ENCODE measurements around the gene GCHFR. TPM values are rescaled to one million over a fixed set of nuclear protein-coding genes. Genes with fewer than 3 reads are reported as not detected.

GCHFR gene
- total and polyA plus RNA-seq, 2 of the 4 experiments (the other 2 are of a cell fraction), result 2.3 to 6.5 TPM

DNA sequence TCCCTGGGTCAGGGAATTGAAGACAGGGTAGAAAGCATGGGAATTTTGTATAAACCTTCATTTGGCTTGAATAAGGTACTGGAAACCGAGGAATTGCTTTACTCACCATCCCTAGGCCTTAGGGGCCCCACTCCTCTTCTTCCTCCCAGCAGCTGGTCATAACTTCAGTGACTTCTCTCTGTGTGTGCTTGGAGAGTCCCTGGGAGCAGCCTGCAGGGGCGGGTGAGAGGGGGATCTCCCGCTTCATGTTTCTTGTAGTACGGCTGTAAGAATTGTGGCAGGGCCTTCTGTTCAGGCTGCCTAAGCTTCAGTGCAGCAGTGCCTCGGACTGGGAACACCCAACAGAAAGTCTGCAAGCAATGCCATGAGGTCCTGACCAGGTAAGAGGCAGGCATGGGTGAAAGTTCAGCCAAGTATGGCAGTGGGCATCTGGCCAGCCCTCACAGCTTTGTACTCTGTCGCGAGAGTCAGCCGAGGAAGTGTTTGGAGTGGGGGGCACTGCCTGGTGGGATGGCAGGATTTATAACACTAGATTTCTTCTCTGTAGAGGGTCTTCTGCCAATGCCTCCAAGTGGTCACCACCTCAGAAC, 45.1 kb downstream of the GCHFR start:
- no peak overlapping the region for H2BK5ac ChIP-seq (ENCODE audit: low read depth, low read length, poor library complexity, severe bottlenecking)
- no TSS peak for BruUV-seq (replicated peaks)
- H4K8ac ChIP-seq (ENCODE audit: low read depth in 2 of 2, low read length in 2 of 2), result no peak overlapping the region
- POLR2A ChIA-PET (ENCODE audit: unreplicated experiment), result no interaction called here
- TF ChIP-seq, protein P1, sequence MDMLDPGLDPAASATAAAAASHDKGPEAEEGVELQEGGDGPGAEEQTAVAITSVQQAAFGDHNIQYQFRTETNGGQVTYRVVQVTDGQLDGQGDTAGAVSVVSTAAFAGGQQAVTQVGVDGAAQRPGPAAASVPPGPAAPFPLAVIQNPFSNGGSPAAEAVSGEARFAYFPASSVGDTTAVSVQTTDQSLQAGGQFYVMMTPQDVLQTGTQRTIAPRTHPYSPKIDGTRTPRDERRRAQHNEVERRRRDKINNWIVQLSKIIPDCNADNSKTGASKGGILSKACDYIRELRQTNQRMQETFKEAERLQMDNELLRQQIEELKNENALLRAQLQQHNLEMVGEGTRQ (IDR thresholded peaks at IDR 0.05; ENCODE audit: low read depth, low read length), result no peak
- TF ChIP-seq RCOR1 (IDR thresholded peaks at IDR 0.05; ENCODE audit: insufficient replicate concordance, low read length) (no peak), SMC3 (IDR thresholded peaks at IDR 0.05; ENCODE audit: low read depth, low read length) (no peak), RAD21 (IDR thresholded peaks at IDR 0.05; ENCODE audit: low read length) (no peak), NFE2L2 (IDR thresholded peaks at IDR 0.05; ENCODE audit: low read depth, low read length) (no peak), FOS (IDR thresholded peaks at IDR 0.05; ENCODE audit: low read depth, low read length) (no peak), MXI1 (IDR thresholded peaks at IDR 0.05; ENCODE audit: borderline replicate concordance, low read depth, low read length) (no peak), MAFK (IDR thresholded peaks at IDR 0.05; ENCODE audit: low read depth, low read length) (no peak), CEBPB (IDR thresholded peaks at IDR 0.05; ENCODE audit: low read depth, low read length) (no peak)
- in situ Hi-C loops (cut with MboI; ENCODE audit: low sequenced_read_pairs), result no loop called here
- no peak overlapping the region for H3K4me3 ChIP-seq (ENCODE audit: insufficient read depth, low read depth, low read length)
- H3K9ac ChIP-seq (ENCODE audit: low read depth, low read length), result no peak overlapping the region
- H2AK5ac ChIP-seq (ENCODE audit: low read depth, low read length), result no peak overlapping the region
- no peak overlapping the region for H2BK15ac ChIP-seq (ENCODE audit: low read depth, low read length)
- no peak overlapping the region for H2AFZ ChIP-seq (replicated peaks; ENCODE audit: low read length, poor library complexity)
- H4K20me1 ChIP-seq (ENCODE audit: insufficient read depth, low read length), result no peaks in the 10 kb centered on the region
- no peak overlapping the region for H3K27ac ChIP-seq (ENCODE audit: insufficient read depth, low read length)
- peaks cover 20% of the 10 kb centered on the region for H3K36me3 ChIP-seq (ENCODE audit: control insufficient read depth, insufficient read depth, low read length)
- ATAC-seq (ENCODE audit: low read depth), result no peak
- H3K18ac ChIP-seq (ENCODE audit: low read depth, low read length), result no peak overlapping the region
- CTCF ChIA-PET, result no interaction called here
- dilution Hi-C loops (cut with HindIII; ENCODE audit: low sequenced_read_pairs, unreplicated experiment), result no loop called here
- intact Hi-C loops (cut with micrococcal nuclease), result no loop called here
- H3K9me3 ChIP-seq (ENCODE audit: control insufficient read depth, insufficient read depth, low read length), result no peaks in the 10 kb centered on the region
- H2BK20ac ChIP-seq (ENCODE audit: low read depth, low read length), result no peak overlapping the region
- DNase-seq, result no peak
- H3K56ac ChIP-seq (ENCODE audit: extremely low read depth, insufficient read depth, low read length), result no peak overlapping the region
- H4K5ac ChIP-seq (ENCODE audit: low read depth, low read length), result no peak overlapping the region
- no peak overlapping the region for H2AK9ac ChIP-seq (replicated peaks; ENCODE audit: low read depth, low read length, poor library complexity)
- no peak overlapping the region for H2BK120ac ChIP-seq (ENCODE audit: low read depth, low read length)
- no peaks in the 10 kb centered on the region for H3K9me1 ChIP-seq (ENCODE audit: insufficient read depth, low read length)
- H3K4me1 ChIP-seq (ENCODE audit: control insufficient read depth, insufficient read depth, low read length), result peaks cover 6% of the 10 kb centered on the region
- WGBS, 2 experiments (ENCODE audit: extremely low coverage in 2 of 2, insufficient read length in 1 of 2), result 56% methylated on average over 3 of the region's 8 CpGs; no CpG with 5 or more reads in 1 of the 2 experiments
- H3K4me2 ChIP-seq (ENCODE audit: low read depth, low read length), result no peak overlapping the region
- no peak overlapping the region for H3K14ac ChIP-seq (replicated peaks; ENCODE audit: low read depth, low read length)
- H3K23ac ChIP-seq (ENCODE audit: low read depth, low read length), result no peak overlapping the region
- peaks cover 26 to 39% of the 10 kb centered on the region in 2 experiments for H3K79me1 ChIP-seq (ENCODE audit: low read depth in 1 of 2, low read length in 2 of 2)
- no peaks in the 10 kb centered on the region for H3K27me3 ChIP-seq (ENCODE audit: control insufficient read depth, insufficient read depth, low read length)
- no peak overlapping the region for H4K91ac ChIP-seq (ENCODE audit: insufficient read depth, low read depth, low read length)
- H3K4ac ChIP-seq (ENCODE audit: low read depth, low read length), result no peak overlapping the region

All from IMR-90 (cell line).